ENCODE results near the gene BTNL9.

BTNL9 gene

DNA sequence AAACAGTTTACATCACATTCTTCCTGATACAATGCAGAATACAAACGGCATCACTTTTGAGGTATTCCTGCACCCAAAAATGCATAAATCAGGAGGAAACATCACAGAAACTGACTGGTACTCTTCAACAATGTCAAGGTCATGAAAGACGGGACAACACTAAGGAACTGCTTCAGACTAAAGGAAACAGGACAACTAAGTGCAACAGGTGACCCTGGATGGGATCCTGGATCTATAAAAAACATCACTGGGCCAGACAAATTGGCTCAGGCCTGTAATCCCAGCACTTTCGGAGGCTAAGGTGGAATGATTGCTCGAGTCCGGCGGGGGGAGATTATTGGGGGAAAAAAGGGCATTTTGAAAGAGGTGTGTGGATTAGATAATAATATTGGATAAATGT lies 22.6 kb downstream of the BTNL9 start:
- Histone ChIP-seq H3K27me3 (ENCODE audit: insufficient read depth, poor library complexity, severe bottlenecking) (peaks cover 46% of the 10 kb centered on the region), H3K4me1 (ENCODE audit: insufficient read depth, poor library complexity, severe bottlenecking) (no peaks in the 10 kb centered on the region), H3K4me3 (ENCODE audit: severe bottlenecking) (no peak overlapping the region), H3K27ac (ENCODE audit: poor library complexity, severe bottlenecking) (no peak overlapping the region), H3K36me3 (ENCODE audit: low read depth) (no peaks in the 10 kb centered on the region), H3K9me3 (ENCODE audit: severe bottlenecking) (no peaks in the 10 kb centered on the region)
- ATAC-seq (ENCODE audit: low read depth), result no peak
- no peak for TF ChIP-seq CTCF (IDR thresholded peaks at IDR 0.05; ENCODE audit: poor library complexity, severe bottlenecking)
- no peak for DNase-seq (ENCODE audit: low spot score)

- H3K27ac ChIP-seq (ENCODE audit: poor library complexity, severe bottlenecking), result no peak overlapping the region
- TF ChIP-seq CTCF (IDR thresholded peaks at IDR 0.05; ENCODE audit: poor library complexity, severe bottlenecking), result no peak
- no peaks in the 10 kb centered on the region for H3K4me1 ChIP-seq (ENCODE audit: insufficient read depth, poor library complexity, severe bottlenecking)
- no peaks in the 10 kb centered on the region for H3K36me3 ChIP-seq (ENCODE audit: low read depth)
- no peaks in the 10 kb centered on the region for H3K9me3 ChIP-seq (ENCODE audit: severe bottlenecking)
- DNase-seq (ENCODE audit: low spot score) (no peak), ATAC-seq (ENCODE audit: low read depth) (no peak)
- H3K27me3 ChIP-seq (ENCODE audit: insufficient read depth, poor library complexity, severe bottlenecking), result peaks cover 43% of the 10 kb centered on the region
- no peak overlapping the region for H3K4me3 ChIP-seq (ENCODE audit: severe bottlenecking)
Measured at GRCh38 chr5:181063514-181063913, 23.4 kb downstream of the BTNL9 start.

- peaks cover 34% of the 10 kb centered on the region for H3K27me3 ChIP-seq (ENCODE audit: insufficient read depth, poor library complexity, severe bottlenecking)
Measured at GRCh38 chr5:181064987-181065386, 24.9 kb downstream of the BTNL9 start.

GRCh38 chr5:181069767-181070491 lies 29.9 kb downstream of the BTNL9 start:
- no peaks in the 10 kb centered on the region for H3K4me1 ChIP-seq (ENCODE audit: insufficient read depth, poor library complexity, severe bottlenecking)
- H3K4me3 ChIP-seq (ENCODE audit: severe bottlenecking), result no peak overlapping the region

More at GRCh38 chr5:181064987-181065386, 24.9 kb downstream of the BTNL9 start:
- Histone ChIP-seq H3K9me3 (ENCODE audit: severe bottlenecking) (no peaks in the 10 kb centered on the region), H3K36me3 (ENCODE audit: low read depth) (no peaks in the 10 kb centered on the region), H3K4me1 (ENCODE audit: insufficient read depth, poor library complexity, severe bottlenecking) (no peaks in the 10 kb centered on the region), H3K27ac (ENCODE audit: poor library complexity, severe bottlenecking) (no peak overlapping the region), H3K4me3 (ENCODE audit: severe bottlenecking) (no peak overlapping the region)
- no peak for ATAC-seq (ENCODE audit: low read depth)
- no peak for TF ChIP-seq CTCF (IDR thresholded peaks at IDR 0.05; ENCODE audit: poor library complexity, severe bottlenecking)
- DNase-seq (ENCODE audit: low spot score), result no peak

More at GRCh38 chr5:181069767-181070491, 29.9 kb downstream of the BTNL9 start:
- no peak for TF ChIP-seq CTCF (IDR thresholded peaks at IDR 0.05; ENCODE audit: poor library complexity, severe bottlenecking)
- Histone ChIP-seq H3K27ac (ENCODE audit: poor library complexity, severe bottlenecking) (no peak overlapping the region), H3K36me3 (ENCODE audit: low read depth) (no peaks in the 10 kb centered on the region), H3K27me3 (ENCODE audit: insufficient read depth, poor library complexity, severe bottlenecking) (peaks cover 8% of the 10 kb centered on the region), H3K9me3 (ENCODE audit: severe bottlenecking) (no peaks in the 10 kb centered on the region)
- DNase-seq (ENCODE audit: low spot score) (no peak), ATAC-seq (ENCODE audit: low read depth) (peak; percentile 47)

Data from RWPE2 (cell line).